Measurements from ENCODE around the gene SRSF4.

DNA sequence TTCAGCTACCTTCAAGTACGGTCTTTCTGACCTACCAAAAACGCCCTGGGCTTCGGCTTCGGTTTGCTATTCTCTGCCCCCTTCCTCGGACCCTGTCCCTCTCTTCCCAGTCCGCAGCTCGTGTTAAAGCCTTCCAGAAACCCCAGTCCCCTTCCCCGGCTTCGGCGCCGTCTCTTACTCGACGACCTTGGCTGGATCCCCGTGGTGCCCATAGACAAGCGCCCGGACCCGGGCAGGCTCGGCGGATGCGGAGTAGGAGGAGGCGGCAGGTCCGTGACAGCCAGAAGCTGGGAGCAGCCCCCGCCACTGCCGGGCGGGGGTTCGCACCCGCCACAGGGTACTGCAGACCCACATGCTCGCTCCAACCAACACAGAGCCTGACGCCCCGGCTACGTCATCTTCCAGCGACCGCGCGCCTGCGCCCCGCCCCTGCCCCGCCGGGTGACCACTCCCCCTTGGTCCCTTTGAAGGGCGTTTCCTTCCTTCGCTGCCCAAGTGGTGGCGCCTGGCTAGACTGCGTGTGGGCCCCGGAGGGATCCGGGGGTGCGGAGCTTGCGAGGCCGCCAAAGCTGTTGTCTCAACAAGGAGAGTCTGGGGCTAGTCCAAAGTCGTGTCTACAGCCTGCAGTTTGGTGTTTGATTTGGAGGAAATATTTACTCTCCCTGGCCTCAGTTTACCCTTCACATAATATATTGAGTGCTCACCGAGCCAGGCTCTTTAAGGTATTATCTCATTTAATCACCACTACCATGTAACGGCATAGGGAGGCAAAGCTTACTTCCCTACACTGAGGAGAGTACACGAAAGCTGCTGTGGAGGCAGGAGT, 49.1 kb upstream of the SRSF4 start, which contains the start of gene MECR:
- peak in 2 of 6 experiments; percentile 2 to 32 for TF ChIP-seq CTCF (IDR thresholded peaks at IDR 0.05)
- peak in 1 of 2 donors; percentile 63 for TF ChIP-seq POLR2A (IDR thresholded peaks at IDR 0.05)

All from thyroid gland (tissue), 4 donors.